ENCODE results near the gene TTC39A. TPM values are rescaled to one million over a fixed set of nuclear protein-coding genes. Genes with fewer than 3 reads are reported as not detected.

The TTC39A gene
- total RNA-seq, 2 donors from 2014 or later, result 12.8 to 20.7 TPM

- DNase-seq, result no peak
- Mint-ChIP-seq H3K4me1 (no peaks in the 10 kb centered on the region), H3K27me3 (ENCODE audit: insufficient read depth) (no peaks in the 10 kb centered on the region), H3K4me3 (no peak overlapping the region), H3K9me3 (peaks cover 8% of the 10 kb centered on the region), H3K27ac (no peak overlapping the region), H3K36me3 (ENCODE audit: low read depth) (peaks cover 38% of the 10 kb centered on the region)
- no peak overlapping the region for H3K4me3 ChIP-seq (ENCODE audit: low read length)
- H3K36me3 ChIP-seq (ENCODE audit: control insufficient read depth, insufficient read depth, low read length), result peaks cover 26% of the 10 kb centered on the region
- peaks cover 17% of the 10 kb centered on the region for H3K9me3 ChIP-seq (ENCODE audit: control insufficient read depth, low read length)
- H3K9ac ChIP-seq (ENCODE audit: extremely low read depth, low read length, poor library complexity, severe bottlenecking), result no peak overlapping the region
- no peak for TF ChIP-seq CTCF (conservative IDR thresholded peaks at IDR 0.05)
- no peaks in the 10 kb centered on the region for H3K4me1 ChIP-seq (ENCODE audit: control insufficient read depth, insufficient read depth, low read length)
- no peaks in the 10 kb centered on the region for H3K27me3 ChIP-seq (ENCODE audit: control insufficient read depth, insufficient read depth, low read length, poor library complexity, severe bottlenecking)
- H3K27ac ChIP-seq (ENCODE audit: low read depth, low read length), result no peak overlapping the region
Observed at GRCh38 chr1:51372561-51372960, 42.2 kb upstream of the TTC39A start.

- H3K36me3 Mint-ChIP-seq (ENCODE audit: low read depth), result peaks cover 21% of the 10 kb centered on the region
- H3K27me3 Mint-ChIP-seq (ENCODE audit: insufficient read depth), result no peaks in the 10 kb centered on the region
- H3K4me1 Mint-ChIP-seq, result no peaks in the 10 kb centered on the region
- 97 to 100% methylated on average over 1 to 3 of the region's 4 CpGs for whole genome bisulfite sequencing, 2 experiments (ENCODE audit: insufficient coverage in 1 of 2, insufficient read length in 1 of 2)
- DNase-seq, result no peak
- H3K9me3 Mint-ChIP-seq, result no peaks in the 10 kb centered on the region
- H3K9ac ChIP-seq (ENCODE audit: extremely low read depth, low read length, poor library complexity, severe bottlenecking), result no peak overlapping the region
- peaks cover 19% of the 10 kb centered on the region for H3K36me3 ChIP-seq (ENCODE audit: control insufficient read depth, insufficient read depth, low read length)
- no peaks in the 10 kb centered on the region for H3K9me3 ChIP-seq (ENCODE audit: control insufficient read depth, low read length)
- no peak for TF ChIP-seq CTCF (conservative IDR thresholded peaks at IDR 0.05)
- no peak overlapping the region for H3K4me3 ChIP-seq (ENCODE audit: low read length)
- H3K27me3 ChIP-seq (ENCODE audit: control insufficient read depth, insufficient read depth, low read length, poor library complexity, severe bottlenecking), result no peaks in the 10 kb centered on the region
- H3K4me1 ChIP-seq (ENCODE audit: control insufficient read depth, insufficient read depth, low read length), result no peaks in the 10 kb centered on the region
- H3K27ac Mint-ChIP-seq, result no peak overlapping the region
- no peak overlapping the region for H3K27ac ChIP-seq (ENCODE audit: low read depth, low read length)
- H3K4me3 Mint-ChIP-seq, result no peak overlapping the region
Observed at GRCh38 chr1:51369171-51369570, 38.8 kb upstream of the TTC39A start.

GRCh38 chr1:51365774-51366173, 35.4 kb upstream of the TTC39A start:
- no peak for DNase-seq
- Mint-ChIP-seq H3K27me3 (ENCODE audit: insufficient read depth) (no peaks in the 10 kb centered on the region), H3K4me1 (no peaks in the 10 kb centered on the region), H3K27ac (no peak overlapping the region), H3K4me3 (no peak overlapping the region), H3K9me3 (no peaks in the 10 kb centered on the region), H3K36me3 (ENCODE audit: low read depth) (peaks cover 14% of the 10 kb centered on the region)
- Histone ChIP-seq H3K36me3 (ENCODE audit: control insufficient read depth, insufficient read depth, low read length) (peaks cover 18% of the 10 kb centered on the region), H3K9me3 (ENCODE audit: control insufficient read depth, low read length) (no peaks in the 10 kb centered on the region), H3K27ac (ENCODE audit: low read depth, low read length) (no peak overlapping the region), H3K4me3 (ENCODE audit: low read length) (no peak overlapping the region), H3K27me3 (ENCODE audit: control insufficient read depth, insufficient read depth, low read length, poor library complexity, severe bottlenecking) (no peaks in the 10 kb centered on the region), H3K4me1 (ENCODE audit: control insufficient read depth, insufficient read depth, low read length) (no peaks in the 10 kb centered on the region), H3K9ac (ENCODE audit: extremely low read depth, low read length, poor library complexity, severe bottlenecking) (no peak overlapping the region)
- 100% methylated on average over 1 of the region's 1 CpG for WGBS, 2 experiments (ENCODE audit: insufficient coverage in 1 of 2, insufficient read length in 1 of 2)
- no peak for TF ChIP-seq CTCF (conservative IDR thresholded peaks at IDR 0.05)
